PC-3 (cell line): ENCODE data around the gene SNRNP200.

Source experiments
- CTCF ChIP-seq: fragments of 300-600 bp; sonication (generic); conservative IDR thresholded peaks from 2 replicates; pipeline ENCODE4 v1.5.1; 2017; ENCODE audit warnings: antibody characterized with exemption, low read depth, mild to moderate bottlenecking, low read length
- EZH2phosphoT487 ChIP-seq: fragments of 300-600 bp; sonication (generic); IDR thresholded peaks from 2 replicates; pipeline ENCODE4 v1.6.1; 2018; ENCODE audit warnings: mild to moderate bottlenecking, antibody characterized with exemption, low read length, borderline replicate concordance

- TF ChIP-seq CTCF (no peak), EZH2phosphoT487 (no peak)
Measured at GRCh38 chr2:96305979-96306308, 598 bp upstream of the SNRNP200 start.
